GM15510 (cell line): ENCODE measurements around the gene TULP1.
A peak's percentile ranks its signal among the peaks of the same experiment; 100 is the strongest.

Experiments
- POLR2A ChIP-seq: IDR thresholded peaks from 3 replicates; pipeline ENCODE4 v1.6.1; 2011; ENCODE audit warnings: borderline replicate concordance; ENCODE audit not compliant: insufficient read length; ENCODE audit errors: extremely low read depth

The TULP1 gene

DNA sequence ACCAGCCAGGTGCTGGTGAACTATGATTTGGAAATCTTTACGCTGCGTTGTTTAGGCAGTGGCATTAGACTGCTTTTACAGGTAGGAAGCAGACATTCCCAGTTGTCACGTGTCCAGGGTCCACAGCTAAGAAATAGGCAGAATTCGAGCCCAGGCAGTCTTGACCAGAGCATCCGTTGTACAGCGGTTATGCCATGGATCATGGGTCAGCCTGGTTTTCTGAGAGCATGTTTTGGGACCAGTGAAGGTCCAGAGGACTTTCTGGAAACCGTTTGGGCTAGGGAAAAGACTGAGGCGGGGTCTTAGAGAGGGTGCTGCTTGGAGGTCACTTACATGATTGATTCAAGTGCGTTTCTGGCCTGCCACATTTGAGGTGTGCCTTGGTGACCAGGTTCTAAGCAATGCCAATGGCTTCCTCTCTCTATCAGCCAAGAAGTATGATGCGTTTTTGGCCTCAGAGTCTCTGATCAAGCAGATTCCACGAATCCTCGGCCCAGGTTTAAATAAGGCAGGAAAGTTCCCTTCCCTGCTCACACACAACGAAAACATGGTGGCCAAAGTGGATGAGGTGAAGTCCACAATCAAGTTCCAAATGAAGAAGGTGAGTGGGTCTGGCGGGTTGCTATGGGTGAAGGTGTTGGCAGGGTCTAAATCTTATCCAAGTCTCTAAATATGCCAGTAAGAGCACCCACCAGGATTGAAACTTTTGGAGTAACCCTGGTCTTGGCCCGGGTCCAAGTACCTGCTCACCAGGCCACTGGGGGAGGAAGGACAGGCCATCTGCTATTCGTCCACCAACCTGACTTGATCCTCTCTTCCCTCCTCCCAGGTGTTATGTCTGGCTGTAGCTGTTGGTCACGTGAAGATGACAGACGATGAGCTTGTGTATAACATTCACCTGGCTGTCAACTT is 42.7 kb downstream of the TULP1 start:
- no peak for TF ChIP-seq POLR2A

GRCh38 chr6:35468980-35469750 is 43.5 kb downstream of the TULP1 start:
- no peak for TF ChIP-seq POLR2A

- peak; percentile 100 for TF ChIP-seq POLR2A
Measured at GRCh38 chr6:35468181-35468979, 44.3 kb downstream of the TULP1 start, which contains the start of gene RPL10A. RPL10A (plus strand) TSS chr6:35468401; CDS start chr6:35468435, 34 bp downstream.

GRCh38 chr6:35465646-35466045 is 47.0 kb downstream of the TULP1 start:
- no peak for TF ChIP-seq POLR2A

DNA sequence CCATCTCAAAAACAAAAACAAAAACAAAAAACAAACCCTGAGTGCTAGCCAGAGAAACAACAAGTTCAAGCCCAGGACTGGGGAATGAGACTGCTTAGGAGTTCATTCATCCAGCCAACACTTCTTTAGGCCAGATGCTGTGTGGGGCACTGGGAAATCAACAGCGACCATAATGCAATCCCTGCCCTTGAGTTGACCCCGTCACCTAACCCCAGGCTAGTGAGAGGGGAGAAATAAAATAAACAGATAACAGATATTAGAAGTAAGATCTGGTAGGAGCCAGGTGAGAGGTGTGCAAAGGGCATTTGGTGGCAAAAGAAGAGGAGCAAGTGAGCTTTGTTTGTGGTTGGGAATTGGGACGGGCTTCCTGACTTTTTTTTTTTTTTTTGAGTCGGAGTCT is 49.4 kb downstream of the TULP1 start:
- no peak for TF ChIP-seq POLR2A

DNA sequence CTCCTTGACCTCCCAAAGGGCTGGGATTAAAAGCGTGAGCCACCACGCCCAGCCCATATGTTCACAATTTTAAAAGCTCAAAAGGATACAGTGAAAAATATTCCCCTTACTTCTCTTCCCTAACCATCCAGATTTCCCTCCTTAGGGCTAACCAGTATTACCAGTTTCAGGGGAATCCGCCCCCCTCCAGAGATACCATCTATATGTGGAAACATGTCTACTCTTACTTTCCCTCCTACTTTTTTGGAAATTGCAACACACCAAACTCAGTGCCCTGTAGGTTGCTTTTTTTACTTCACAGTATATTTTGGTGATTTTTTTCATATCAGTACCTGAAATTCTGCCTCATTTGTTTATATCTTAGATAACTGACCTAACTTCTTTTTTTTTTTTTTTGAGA is 51.4 kb downstream of the TULP1 start:
- no peak for TF ChIP-seq POLR2A

GRCh38 chr6:35457907-35458306 is 54.8 kb downstream of the TULP1 start:
- no peak for TF ChIP-seq POLR2A

GRCh38 chr6:35454391-35455110 is 58.1 kb downstream of the TULP1 start:
- TF ChIP-seq POLR2A = no peak

DNA sequence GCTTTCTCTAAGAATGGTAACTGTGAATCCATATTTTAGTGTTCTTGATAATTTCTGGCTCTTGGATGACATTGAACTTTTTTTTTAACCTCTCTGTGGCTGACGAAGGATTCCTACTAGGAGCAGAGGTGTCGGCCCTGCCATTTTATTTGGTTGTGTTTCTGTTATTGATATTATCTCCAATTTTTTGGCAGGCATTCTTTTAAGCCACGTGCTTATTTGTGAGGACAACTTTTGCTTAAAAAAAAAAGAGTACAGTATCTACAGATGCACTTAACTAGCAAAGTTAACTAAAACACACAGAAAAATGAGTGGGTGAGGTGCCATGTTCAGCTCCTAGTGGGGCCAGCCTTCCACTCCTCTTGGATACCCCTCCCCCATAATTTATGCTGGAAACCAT is 59.5 kb downstream of the TULP1 start:
- no peak for TF ChIP-seq POLR2A

DNA sequence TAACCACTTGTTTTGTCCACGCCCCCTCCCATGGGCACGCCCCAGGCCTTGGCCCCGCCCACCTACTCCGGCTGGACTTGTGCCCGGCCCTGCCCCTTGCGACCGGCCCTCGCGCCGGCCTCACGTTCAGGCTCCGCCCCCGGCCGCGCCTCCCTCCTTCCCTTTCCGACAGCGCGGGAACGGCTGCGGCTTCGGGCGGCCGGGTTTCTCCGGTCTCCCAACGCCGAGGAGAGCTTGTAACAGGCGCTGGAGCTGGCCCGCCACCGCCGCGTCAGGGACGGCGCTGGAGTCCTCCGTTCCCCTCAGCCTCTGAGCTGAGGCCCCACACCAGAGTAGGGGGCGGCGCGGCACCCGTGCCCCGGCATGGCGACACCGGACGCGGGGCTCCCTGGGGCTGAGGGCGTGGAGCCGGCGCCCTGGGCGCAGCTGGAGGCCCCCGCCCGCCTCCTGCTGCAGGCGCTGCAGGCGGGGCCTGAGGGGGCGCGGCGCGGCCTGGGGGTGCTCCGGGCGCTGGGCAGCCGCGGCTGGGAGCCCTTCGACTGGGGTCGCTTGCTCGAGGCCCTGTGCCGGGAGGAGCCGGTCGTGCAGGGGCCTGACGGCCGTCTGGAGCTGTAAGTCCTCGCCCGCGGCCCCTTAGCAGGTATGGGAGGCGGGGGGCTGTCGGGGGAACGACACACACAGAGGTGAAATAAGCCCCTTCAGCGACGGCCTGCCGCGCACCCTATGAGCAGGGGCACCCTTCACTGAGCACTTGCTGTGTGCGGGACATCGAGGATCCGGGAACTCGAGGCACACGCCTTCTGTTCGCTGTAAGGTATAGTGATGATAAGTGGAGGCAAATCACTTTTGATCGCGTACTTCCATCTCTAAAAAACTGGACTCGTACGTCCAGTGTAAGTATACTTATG is 60.3 kb downstream of the TULP1 start, which contains the start of gene FANCE:
Gene FANCE, plus strand, starts transcription at position 156 of the 908 bp plus-strand sequence. Its CDS starts 208 bp downstream, at position 364.
- peak; percentile 65 for TF ChIP-seq POLR2A

- no peak for TF ChIP-seq POLR2A
Measured at GRCh38 chr6:35451354-35452182, 61.1 kb downstream of the TULP1 start.

DNA sequence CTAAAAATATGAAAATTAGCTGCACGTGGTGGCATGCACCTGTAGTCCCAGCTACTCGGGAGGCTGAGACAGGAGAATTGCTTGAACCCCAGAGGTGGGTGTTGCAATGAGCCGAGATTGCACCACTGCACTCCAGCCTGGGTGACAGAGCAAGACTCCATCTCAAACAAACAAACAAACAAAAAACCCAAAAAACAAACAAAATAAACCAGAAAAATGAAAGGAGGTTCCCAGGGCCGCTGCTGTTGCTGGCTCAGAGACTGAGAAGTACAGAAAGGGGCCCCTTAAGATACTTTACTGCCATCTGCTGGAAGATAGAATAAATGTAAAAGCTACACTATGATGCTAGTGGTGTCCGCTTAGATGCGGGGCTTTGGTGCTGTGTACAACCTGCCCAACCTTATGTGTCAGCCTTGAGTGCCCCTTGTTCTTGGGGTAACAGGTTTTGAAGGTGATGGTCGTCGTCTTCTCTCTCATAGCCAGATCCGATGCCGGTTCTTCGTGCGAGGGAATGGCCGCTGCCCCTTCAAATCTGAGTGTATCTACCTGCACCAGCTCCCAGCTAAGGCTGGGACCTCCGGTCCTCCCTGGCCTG is 63.3 kb downstream of the TULP1 start:
- no peak for TF ChIP-seq POLR2A
